DMS114 treated with DMSO at 0.1 percent for 48 hours (cell line): ENCODE measurements around the gene NR2C2.
A peak's percentile ranks its signal among the peaks of the same experiment; 100 is the strongest.

Experiments
- DNase-seq: peaks from one replicate; lab custom pipeline; 2025; ENCODE audit not compliant: unreplicated experiment; lab: John Stamatoyannopoulos, UW

Gene NR2C2

DNA sequence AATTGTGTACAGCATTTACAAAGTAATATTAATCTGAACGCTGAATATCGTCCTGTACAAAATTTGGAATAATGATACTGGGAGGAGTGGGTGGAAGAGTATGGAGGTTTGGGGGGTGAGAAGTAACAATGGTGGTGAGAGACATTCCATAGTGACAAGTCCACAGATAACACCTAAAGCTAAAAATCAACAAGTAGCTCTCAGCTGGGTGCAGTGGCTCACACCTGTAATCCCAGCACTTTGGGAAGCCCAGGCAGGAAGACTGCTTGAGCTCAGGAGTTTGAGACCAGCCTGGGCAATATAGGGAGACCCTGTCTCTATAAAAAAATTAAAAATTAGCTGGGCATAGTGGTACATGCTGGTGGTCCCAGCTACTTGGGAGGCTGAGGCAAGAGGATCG lies 112.6 kb downstream of the NR2C2 start:
- no peak for DNase-seq

DNA sequence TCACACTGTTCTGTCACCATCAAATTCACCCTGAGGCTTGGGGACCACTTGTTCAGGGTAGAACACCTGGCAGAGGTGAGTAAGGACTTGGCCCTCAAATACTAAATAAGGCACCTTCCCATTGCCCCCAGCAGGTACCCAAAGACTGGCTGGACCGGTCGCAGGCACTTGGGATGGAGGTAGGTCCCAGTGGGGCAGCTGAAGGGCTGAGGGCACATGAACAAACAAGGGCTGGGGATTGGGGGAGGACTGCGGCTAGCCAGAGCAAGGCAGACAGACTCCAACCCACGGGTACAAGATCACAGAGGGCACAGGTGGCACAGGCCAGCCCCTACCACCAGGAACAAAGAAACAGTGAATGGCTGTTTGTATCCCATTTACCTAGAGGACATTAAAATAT lies 115.9 kb downstream of the NR2C2 start:
- DNase-seq = no peak

DNA sequence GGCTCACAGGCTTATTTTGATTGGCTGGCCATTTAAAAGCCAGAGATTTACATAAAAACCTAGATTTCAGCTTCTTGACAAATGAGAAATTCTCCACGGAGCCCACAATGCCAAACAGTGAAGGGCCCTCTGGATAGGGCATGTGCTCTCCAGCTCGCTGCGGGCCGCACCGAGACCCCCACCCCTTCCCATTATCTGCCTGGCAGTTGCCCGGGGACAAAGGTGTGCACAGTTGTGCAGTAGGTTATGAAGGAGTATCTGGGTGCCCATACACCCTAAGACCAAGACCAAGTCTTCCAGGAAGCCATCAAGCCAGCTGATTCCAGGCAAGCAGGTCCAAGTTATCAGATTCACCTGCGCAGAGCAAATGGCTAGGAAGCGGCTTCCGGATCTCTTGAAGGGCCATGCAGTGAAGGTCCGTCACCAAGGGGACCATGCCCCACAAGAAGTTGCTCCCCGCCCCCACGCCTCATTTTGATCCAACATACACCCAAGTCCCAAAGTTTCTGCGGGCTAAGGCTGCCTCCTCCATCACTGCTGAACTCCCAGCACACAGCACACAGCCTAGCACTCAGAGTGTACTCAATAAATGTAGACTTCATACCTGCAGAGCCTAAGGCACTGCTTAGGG lies 116.4 kb downstream of the NR2C2 start:
- no peak for DNase-seq

DNA sequence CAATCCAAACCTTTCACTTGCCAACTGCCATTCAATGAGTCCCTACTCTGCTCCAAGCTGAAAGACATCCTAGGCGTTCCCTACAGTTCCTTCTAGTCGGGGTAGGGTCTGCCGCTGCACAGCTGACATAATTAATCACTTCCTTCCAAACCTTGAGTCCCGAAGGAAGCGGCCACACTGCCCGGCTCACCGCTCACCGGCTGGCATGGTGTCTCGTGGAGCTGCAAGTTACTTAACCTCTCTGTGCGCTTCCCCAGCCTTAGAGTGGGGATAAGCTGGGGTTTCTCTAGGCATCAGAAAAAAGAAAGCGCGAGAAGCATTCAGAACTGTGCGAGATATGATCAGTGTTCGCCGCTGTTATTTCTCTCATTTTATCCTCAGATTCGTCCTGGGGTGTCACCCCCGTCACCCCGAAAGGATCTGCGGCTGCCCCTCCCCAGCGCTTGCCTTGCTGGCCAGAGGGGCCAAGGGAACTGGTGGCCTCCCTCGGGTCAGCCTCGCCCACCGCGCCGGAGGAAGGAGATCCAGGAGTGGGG lies 117.0 kb downstream of the NR2C2 start:
- DNase-seq = no peak

DNA sequence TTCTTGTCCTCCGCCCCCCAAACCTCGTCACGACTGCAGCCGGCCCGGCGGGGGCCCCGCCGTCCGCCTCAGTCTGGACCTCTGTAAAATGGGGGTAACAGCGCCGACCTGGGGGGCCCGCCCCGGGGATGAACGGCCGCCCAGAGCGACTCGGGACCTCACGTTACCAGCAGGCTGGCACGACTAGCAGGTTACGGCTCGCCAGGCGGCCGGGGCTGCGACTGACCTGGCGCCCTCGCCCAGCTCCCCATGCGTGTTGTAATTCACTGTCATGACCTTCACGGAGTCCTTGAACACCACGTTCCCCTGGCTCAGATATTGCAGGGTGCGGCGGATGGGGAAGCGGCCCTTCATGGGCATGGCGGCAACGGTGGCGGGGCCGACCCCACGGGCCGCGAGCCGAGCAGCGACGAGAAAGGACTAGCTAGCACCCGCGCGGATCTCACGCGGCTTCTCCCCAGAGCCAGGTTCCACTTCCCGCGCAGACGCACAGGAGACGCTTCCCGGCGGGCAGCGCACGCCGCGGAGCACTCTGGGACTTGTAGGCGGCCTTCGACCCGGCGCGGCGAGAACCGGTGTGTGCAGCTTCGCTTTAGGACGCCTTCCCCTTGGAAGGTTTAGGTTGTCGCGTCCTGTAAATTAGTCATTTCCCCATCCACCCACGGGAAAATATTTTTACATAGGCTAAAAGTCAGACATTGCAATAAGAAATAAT lies 117.6 kb downstream of the NR2C2 start, which contains the start of gene MRPS25:
Gene MRPS25, minus strand, starts transcription at position 481 of the 715 bp plus-strand sequence. Its CDS starts 121 bp downstream, at position 360.
- peak; percentile 77 for DNase-seq

DNA sequence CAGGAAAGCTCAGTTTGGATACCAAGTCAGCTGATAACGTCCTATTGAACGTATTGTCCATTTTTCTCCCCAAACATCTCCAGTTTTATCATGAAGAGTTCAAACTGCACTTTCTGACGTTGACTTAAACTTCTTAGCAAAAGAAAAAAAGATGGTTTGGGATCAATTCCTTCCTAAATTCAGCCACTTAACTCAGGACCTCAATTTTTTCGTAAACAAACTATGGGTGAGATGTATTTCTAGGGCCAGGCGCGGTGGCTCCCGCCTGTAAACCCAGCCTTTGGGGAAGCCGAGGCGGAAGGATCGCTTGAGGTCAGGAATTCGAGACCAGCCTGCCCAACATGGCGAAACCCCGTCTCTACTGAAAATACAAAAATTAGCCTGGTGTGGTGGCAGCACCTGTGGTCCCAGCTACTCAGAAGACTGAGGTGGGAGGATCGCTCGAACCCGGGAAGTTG lies 118.2 kb downstream of the NR2C2 start:
- DNase-seq = no peak

DNA sequence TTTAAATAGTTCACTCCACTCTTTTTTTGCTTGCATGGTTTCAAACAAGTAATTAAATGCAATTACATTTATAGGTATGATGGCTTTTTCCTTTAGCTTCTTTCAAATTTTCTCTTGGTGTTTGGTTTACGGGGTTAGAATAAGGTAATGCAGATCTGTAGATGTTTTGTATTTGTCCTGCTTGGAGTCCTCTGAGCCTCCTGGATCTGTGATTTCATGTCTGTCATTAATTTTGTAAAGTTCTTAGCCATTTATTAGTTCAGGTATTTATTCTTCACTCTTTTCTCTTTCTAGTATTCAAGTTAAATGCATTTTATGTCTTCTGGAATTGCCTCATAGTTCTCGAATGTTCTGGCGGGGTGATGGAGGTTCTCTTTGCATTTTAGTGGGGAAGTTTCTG lies 119.1 kb downstream of the NR2C2 start:
- DNase-seq = no peak

DNA sequence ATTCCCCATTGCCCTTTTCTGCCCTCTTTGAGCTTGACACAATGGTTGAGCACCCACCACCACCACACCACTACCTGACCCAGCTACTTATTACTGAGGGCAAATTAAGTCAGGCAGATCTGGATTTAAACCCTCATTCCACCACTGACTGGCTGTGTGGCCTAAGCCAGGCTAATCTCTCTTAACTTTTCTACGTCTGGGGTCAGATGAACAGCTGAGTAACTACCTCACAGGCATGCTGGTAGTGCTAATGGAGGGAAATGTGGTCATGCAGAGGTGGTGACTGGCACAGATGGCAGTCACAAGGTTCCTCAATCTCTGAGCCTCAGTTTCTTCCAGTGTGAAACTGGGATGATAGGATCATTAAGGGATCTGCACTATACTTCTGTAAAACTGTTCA lies 122.1 kb downstream of the NR2C2 start:
- DNase-seq = no peak

DNA sequence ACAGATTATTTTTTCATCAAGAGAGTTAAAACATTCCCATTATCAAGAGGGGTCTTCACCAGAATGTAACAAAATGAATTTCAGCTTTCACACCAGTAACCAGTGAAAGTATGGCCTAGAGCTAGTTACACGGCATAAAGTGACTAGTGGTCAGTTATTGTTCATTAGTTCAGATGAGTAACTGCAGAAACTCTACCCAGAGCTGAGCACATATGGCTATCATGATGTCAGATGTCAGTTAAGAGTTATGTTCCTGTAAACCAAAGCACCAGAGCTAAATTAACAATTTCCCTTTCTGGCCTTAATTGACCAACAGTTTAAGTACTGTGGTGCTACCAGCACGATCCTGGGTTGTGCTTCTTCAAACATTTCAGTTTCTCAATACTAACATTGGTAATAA lies 124.3 kb downstream of the NR2C2 start:
- no peak for DNase-seq

DNA sequence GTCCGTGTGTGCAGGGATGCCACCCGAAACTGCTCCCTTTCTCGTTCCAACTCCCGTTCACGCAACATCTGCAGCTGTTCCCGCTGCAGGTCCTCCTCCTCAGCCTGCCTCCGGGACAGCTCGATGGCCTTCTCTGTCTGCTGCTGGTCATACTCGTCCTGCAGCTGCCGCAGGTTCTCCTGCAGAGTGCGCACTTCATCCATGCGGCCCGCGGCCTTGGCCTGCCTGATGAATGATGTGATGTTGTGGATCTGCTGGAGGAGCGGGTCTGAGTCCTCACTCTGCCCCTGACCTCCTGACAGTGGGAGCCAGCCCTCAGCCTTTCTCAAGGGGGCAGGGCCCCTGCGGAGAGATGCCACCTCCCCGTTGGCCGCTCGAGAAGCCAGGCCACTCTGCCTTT lies 127.1 kb downstream of the NR2C2 start:
- no peak for DNase-seq

DNA sequence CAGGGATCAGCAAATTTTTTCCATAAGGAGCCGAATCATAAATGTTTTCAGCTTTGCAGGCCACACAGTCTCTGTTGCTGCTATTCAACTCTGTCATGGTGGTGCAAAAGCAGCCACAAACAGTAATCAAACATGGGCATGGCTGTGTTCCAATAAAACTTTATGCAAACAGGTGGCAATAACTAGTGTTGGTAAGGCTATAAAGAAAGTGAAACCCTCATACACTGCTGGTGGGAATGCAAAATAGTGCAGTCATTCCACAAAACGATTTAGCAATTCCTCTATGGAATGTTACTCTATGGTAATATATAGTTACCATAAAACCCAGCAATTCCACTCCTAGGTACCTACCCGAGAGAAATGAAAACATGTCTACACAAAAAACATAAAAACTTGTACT lies 131.7 kb downstream of the NR2C2 start:
- DNase-seq = no peak

DNA sequence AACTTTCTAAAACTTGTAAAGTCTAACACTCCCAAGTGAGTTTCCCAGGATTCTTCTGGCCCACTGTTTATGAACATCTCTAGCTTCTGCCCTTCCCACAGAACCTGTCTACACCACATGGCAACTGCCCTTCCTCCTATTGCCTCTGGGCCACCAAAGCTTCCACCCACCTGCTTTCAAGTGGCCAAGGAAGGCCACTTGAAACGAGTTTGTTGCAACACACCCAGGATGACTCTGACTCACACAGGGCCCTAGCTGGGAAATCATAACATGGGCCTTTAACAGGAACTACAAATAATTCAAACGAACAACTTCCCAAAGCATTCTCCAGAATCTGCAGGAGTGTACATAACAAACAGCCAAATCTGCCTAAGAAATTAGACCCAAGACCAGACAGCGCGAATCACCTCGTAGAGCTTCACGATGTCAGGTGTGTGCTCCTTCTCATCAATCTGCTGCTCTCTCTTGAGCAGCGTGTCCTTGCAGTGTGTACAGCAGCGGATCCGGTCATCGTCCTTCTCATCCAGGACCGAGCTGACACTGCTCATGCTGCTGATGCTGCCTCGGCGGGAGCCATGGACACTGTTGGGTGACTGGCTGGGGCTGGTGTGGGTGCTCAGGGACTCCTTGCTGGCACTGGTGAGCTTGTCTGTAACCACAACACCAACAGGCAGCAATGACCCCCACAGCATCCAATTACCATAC lies 134.7 kb downstream of the NR2C2 start:
- DNase-seq = no peak

DNA sequence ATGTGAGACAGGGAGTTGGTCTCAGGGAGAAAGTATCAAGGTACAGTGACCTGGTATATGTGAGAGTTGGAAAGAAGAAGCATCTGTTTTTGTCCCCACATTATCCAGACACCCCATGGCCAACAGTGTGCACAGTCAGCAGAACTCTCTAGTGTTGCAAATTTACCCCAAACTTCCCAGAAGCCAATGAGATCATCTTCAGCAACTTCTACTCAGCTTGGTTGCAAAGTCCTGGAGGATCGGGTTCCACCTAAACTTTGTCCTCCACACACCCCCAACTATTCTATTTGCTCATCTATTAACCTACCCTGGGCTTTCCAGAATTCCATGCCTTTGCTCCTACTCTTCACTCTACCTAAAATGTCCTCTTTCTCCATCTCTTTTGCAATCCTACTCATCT lies 135.9 kb downstream of the NR2C2 start:
- DNase-seq = no peak

DNA sequence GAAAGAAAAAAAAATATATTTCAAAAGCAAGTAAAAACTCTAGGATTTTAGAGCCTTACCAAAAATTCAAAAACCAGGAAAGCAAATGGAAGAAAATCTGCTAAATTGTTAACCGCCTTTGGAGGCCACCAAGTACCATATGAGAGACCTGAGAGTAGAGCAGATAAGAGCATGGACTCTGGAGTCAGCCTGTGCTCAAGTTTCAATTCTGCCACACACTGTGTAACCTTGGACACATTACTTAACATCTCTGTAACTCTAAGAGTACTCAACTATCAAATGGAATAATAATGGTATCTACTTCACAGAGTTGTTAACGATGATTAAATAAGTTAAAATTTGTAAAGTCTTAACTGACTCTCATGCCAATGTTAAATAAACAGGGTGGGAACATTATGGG lies 138.9 kb downstream of the NR2C2 start:
- no peak for DNase-seq

DNA sequence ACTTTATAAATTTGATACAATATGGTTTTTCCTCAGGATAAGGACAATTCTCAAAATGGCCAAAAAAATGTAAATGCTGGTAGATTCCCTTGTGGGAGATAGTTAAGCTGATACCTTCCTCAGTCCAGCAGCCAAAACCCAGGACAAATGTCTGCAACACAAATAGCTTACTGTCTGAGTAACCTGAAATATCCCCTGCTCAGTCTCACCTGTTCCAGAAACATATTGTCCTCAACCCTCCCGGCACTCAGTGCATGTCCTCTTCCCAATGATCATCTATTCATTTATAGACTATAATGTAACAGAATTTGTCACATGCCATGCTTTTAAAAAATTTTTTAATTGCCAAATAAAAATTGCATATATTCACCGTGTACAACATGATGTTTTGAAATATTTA lies 139.3 kb downstream of the NR2C2 start:
- DNase-seq = no peak

DNA sequence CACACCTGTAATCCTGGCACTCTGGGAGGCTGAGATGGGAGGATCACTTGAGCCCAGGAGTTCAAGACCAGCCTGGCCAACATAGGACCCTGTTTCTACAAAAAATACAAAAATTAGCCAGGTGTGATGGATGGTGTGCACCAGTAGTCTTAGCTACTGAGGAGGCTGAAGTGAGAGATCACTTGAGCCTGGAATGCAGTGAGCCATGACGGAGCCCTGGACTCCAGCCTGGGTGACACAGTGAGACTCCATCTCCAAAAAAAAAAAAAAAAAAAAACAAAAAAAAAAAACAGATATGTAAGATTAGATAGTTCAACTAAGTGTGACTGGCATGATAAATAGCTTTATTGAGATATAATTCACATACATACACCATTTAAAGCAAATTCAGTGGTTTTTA lies 141.8 kb downstream of the NR2C2 start:
- DNase-seq = no peak

DNA sequence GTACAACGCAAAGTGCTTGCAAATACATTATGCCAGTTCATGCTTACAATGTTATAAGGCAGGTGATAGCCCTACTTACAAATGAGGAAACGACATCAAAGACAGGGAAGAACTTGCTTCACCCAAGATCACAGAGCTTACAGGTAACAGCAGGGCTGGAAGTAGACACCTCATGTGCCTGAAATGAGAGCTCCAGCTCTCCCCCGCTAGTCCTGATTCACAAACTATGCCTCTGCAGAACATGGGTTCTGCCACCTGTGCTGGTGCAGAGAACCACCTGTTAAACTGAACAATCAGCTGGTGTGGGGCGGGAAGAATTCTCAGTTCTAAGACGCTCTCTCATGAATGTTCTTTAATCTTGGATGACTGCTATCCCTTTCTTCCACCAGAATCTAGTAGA lies 144.2 kb downstream of the NR2C2 start:
- no peak for DNase-seq

DNA sequence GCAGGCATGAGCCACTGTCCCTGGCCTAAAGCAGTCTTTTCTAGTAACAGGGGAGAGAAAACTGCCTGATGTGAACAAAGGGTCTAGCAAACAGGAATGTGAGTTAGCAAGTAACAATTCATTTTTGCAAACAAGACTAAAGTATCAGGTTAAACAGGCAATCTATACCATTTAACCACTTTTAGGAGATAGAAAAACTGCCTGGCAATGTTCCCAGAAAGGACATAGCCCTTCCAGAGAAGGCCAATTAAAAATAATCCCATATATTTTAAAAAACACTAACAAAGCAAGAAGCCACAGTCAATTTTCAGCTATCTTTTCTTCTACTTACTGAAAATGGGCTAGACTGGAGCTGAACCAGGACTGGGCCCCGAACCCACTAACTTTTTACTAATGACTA lies 145.3 kb downstream of the NR2C2 start:
- no peak for DNase-seq

DNA sequence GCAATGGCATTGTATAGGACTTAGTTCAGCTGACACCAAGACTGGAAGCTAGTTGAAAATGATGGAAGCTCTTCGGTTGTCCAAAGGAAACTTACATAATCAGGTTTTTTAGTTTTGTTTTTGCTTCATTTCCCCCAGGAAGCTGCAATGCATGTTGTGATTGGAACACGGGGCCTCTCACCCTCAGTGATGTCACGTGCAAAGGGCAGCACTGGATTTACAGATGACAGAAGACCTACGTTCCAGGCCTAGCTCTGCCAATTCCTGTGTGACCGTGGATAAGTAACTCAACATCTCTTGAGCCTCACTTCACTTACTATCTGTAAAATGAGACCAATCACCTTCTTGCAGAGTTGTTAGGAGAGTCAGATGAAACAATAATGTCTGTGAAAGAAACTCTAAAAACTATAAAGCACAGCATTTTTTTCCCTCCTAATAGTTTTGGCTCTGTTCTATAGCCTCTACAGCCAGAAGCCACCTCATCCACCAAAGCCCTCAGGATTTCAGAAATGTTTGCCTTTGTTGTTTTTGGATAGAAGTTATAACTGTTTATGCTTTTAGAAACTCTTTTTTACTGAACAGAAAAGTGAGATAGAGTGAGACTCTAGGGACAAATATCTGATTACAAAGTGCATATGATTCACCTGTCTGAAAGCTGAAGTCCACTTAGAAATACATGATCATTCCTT lies 146.9 kb downstream of the NR2C2 start:
- DNase-seq = no peak

DNA sequence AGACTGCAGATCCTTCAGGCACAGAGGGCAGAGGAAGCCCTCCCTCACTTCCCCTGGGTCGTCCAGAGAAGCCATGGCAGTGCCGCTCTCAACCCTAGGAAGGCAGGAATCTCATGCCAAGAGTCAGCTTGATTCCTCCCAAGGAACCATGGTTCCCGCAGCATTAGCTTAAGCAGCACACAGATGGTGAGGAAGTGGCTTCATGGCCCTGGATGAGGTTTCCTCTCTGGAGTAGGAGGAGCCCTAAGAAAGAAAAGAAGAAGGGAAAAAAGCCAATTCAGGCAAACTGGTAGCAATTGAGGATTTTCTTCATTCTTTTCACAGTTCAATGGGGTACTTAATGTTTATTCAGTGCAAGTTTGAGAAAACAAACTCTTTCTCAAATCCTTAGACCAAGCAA lies 148.7 kb downstream of the NR2C2 start:
- no peak for DNase-seq

DNA sequence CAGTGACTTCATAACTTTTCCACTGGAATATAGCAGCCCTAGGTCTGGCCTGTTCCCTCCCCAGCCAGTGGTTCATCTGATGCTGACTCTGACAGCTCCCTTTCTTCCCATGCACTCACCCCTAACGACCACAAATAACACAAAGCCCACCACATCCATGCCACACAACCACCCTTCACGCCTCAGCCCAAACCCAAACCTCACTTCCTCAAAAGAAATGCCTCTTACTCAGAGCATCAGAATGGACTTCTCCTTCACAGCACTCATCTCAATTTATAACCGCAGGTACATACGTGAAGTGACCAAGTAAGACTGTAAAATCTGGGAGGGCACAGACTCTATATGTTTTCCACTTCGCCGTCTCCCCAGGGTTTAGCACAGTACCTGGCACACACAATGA lies 150.5 kb downstream of the NR2C2 start:
- DNase-seq = no peak
